SW 1271 (cell line): ENCODE measurements around the gene RIPK4.

ENCODE experiments used
- DNase-seq, 2 experiments: peaks; one replicate each; lab custom pipeline; 2025; lab: John Stamatoyannopoulos, UW

The RIPK4 gene

DNA sequence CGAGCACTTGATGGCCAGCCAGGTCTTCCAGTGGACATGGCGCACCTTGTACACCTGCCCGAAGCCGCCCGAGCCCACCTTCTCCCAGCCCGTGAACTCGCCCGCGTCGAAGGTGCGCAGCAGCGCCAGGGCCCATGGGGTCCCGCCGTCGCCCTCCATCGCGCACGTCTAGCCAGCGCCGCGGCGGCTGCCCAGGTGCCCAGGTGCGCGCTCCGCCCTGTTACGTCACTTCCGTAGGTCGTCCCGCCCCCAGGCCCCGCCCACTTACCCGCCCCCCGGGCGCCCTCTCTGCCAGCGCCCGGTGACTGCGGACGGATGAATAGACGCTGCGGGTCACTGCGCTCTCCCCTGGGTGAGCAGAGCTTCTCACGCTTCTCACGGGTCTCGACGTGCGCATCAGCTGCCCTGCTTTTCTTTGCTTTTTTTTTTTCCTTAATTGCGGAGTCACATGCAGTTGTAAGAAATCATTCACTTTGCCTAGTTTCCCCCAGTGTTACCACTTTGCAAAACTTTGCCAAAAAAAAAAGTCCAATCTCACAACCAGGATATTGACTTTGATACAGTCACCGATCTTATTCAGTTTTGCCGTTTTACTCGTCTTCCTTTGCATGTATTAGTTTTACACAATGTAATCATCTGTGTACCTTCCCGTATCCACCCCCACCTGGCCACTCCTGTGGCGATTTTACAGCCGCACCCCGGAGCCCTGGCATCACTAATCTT lies at the start of gene RIPK4:
Gene RIPK4, minus strand, starts transcription at position 170 of the 723 bp plus-strand sequence. Its CDS starts 11 bp downstream, at position 159.
- DNase-seq: peak in 1 of 2 experiments; percentile 27

DNA sequence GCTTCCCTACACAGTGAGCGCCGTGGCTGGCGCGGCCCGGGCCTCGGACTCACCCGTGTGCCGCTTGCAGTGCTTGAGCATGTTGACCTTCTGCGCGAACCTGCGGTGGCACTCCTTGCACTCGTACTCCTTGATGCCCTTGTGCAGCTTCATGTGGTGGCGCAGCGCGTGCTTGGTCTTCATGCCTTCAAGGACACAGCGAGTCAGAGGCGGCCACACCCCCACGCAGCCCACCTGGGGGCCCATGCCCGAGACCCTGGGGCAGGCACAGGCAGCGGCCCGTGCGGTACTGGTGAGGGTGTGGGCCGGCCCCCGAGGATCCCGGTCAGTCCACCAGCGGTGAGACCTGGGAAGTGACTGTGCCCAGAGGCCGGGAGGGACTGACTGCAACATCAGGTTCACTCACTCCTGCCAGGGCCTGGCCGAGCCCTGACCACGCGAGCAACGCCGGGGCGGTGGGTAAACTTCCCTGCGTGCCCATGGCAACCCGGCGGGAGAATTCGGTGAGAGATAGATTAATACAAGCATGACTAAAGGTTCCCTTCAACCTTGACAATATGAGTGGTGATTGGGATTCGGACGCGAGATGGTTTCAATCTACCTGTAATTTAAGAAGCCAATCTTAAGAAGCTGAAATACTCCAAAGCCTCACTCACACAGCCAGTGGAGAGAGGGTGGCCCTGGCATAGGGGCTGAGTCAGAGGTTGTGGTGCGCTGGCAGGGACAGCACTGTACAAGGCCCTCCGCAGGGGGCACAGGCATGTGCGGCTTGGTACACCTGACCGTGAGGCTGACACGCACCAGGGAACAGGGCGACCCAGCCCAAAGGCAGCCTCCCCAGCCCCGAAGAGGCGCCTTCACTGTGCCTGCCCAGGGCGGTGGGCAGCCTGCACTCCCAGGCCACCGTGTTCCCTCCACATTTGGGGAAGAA lies 49.1 kb upstream of the RIPK4 start:
- no peak for DNase-seq

DNA sequence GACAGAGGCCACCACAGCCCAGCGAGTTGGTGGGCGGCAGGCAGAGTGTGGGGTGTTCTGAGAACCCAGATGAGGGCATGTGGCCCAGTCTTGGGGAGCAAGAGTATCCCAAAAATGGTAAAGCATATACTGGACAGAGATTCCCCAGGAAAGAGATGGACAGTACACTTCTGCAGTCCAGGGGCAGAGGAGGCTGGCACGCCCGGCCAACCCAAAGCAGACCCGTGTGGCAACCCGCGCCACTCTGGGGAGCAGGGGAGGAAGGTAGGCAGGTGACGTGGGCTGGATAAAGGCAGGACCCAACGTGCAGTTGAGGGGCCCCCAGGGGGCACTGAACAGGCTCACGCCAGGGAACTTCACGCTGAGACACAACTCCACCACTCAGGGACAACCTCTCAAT lies 46.4 kb upstream of the RIPK4 start:
- no peak for DNase-seq

DNA sequence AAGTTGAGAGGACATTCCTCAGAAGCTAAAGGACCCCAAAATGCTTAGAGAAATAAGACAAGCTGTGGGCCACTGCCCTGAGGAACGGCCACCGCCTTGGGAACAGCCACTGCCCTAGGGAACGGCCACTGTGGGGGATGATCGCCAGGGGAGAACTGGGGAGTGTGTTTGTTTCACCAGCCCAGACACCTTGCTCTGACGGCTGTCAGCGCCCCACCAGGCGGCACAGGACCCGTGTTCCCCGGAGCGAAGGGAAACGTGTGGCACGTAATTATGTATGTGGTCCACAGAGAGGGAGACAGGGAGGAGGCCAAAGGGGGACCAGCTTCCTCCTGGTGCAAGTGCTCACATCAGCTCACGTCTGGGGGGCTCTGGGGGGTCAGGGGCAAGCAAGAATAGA lies 45.8 kb upstream of the RIPK4 start:
- no peak for DNase-seq

DNA sequence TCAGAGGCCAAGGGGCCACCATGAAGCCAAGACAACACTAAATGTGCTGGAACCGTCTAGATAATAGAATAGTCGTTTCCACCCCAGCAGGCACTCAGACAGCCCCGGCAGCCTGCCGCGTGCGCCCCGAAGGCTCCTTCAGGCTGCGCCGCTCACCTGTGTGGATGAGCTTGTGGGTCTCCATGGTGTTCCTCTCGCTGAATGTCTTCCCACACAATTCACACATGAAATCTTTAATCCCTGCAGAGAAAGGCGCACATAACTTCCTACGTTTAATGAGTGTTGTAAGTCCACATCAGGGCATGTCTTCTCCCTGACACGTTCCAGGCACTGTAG lies 43.7 kb upstream of the RIPK4 start:
- DNase-seq: no peak

DNA sequence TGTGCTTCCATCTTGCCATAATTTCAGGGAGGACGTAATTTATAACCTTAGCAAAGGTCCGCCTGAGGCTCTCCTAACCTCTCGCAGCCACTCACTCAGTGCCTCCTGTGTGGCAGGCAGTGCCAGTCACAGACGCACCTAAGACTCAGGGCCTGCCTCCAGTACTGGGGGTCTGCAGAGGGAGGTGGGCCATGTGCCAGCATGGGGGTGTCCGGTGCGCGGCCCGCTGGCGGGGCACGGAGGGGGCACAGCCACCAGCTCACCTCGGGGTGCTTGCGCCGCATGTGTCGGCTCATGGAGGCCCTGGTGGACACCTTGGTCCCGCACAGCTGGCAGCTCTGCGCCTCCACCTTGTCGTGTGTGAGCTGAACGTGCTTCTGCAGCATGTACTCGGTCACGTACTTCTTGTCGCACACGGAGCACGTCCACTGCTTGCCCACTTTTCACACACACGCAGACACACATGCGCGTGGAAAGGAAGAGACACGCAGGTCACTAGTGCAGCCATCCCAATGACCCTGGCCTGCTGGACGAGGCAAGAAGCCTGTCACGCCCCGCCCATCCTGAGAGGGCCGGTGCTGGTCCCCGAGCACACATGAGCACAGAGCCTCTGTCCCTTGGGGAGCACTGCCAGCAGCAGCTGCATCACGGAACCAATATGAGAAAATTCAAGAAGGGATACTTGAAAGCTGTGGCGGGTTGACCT lies 43.2 kb upstream of the RIPK4 start:
- no peak for DNase-seq

DNA sequence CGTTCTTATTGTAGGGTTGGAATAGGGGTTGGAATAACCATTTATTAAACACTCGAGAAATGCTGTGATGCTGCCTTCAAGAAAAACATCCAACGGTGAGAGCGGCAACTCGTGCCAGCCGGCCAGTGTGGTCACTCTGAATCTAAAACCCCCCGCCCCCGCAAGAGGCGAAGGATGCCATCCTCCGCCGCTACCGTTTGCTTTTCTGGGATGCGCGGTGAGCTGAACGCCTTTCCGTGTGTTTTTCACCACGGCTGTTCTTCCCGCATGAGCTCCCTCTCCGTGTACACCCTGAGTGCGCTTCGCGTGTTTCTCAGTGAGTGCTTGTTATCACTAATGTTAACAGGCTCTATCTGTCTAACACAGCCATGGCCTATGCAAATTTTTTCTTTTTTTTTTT lies 42.0 kb upstream of the RIPK4 start:
- DNase-seq: no peak

DNA sequence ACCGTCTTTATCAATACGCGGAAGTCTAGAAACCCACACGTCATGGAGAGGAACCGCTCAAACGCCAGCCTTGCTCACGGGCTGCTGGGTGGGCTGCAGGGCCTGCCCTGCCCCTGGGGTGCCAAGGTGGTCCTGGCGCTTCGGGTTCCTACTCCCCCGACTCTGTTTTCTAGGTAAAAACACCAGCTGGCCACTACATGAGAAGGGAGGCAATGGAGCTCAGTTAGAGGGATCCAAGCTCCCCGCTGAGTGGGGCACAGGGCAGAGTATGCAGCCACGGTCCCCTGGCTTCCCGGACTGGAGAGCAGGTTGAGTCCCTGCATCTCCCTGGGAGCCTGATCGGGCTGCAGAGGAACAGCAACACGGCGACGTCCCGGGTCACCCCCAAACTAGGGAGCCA lies 41.2 kb upstream of the RIPK4 start:
- no peak for DNase-seq

DNA sequence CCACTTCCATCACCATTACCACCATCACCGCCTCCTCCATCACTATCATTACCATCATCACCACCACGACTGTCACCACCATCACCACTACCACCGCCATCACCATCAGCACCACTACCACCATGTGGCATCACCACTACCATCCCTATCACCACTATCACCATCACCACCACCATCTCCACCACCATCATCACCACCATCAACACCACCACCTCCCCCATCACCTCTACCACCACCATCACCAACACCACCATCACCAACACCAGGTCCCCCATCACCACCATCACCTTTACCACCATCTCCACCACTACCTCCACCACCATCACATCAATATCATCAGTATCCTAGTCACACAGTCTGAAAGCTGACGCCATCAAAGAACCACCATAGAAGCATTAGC lies 39.9 kb upstream of the RIPK4 start:
- no peak for DNase-seq

DNA sequence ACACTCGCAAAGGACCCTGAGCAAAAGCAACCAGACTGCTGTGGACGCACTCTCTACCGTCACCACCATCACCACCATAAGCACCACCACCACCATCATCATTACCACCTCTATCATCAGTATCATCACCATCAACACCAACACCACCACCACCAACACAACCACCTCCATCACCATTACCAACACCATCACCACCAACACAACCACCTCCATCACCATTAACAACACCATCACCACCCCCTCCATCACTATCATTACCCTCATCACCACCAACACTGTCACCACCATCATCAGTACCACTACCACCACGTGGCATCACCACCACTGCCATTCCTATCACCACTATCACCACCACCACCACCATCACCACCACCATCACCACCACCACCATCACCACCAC lies 38.8 kb upstream of the RIPK4 start:
- no peak for DNase-seq

DNA sequence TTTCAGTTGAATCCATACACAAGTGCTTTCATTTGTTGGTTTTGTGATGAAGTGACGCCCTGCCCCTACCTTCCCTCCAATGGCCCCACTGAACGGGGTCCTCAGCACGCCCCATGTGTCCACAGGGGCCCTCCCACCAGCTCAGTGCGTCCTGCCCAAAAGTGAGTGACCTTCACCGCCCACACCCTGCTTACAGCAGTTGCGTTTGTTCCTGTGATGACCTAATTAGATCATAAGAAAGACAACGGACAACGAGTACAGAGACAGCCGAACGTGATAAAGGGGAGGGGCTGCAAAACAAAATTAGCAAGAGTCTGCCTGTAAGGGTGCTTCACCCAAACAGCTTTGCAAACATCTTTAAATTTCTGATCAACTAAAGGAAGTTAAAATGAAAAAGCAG lies 38.2 kb upstream of the RIPK4 start:
- no peak for DNase-seq

DNA sequence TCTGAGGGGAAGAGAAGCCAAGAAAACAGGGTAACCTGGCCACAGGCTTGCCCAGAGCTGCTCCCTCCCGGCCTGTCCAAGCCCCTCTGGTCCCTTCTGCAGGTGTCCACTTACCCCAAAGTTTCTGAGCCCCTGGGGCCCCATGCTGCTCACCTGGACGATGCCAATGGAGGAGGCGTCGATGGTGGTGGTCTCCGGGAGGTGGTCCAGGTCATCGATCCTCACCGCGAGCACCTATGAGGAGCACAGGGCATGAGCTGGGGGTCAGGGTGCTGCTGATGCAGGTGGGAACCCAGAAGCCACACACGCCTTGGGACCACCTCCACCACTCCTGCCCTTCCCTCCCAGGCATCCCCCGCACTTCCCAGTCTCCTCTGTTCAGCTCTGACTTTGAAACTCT lies 37.5 kb upstream of the RIPK4 start:
- no peak for DNase-seq

DNA sequence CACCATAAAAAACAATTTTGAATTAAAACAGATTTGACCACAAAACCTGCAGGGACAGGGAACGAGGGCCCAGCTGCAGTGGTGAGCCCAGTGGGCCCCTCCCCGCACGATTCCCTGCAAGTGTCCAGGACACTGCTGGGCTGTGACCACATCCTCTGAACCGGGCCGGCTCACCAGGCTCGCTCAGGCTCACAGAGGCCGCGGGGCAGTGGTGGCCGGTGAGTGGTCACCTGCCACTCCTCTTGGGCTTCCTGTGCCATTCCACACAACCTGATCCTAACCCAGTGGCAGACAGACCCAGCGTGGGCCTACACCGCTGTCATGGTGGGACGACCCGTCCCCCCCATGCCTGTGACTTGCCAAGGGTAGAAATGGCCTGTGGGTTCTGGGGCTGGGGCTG lies 36.5 kb upstream of the RIPK4 start:
- no peak for DNase-seq

DNA sequence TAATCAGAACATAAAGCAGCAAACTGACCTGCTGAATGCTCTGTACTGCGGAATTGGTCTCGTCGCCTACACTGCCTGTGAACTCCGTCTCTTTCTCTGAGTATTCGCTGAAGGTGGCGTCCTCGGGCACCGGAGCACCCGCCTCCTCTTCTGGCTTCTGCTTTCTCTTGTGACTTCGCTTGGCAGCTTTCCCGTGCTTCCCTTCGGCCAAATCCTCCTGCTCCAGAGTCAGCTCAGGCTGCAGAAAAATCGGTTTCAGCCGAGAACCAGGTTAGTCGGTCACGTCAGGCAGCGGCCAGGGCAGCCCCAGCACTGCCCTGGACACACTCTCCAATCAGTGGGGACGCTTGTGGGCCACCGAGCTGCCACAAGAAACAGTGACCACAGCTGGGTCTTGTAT lies 35.8 kb upstream of the RIPK4 start:
- DNase-seq: no peak

DNA sequence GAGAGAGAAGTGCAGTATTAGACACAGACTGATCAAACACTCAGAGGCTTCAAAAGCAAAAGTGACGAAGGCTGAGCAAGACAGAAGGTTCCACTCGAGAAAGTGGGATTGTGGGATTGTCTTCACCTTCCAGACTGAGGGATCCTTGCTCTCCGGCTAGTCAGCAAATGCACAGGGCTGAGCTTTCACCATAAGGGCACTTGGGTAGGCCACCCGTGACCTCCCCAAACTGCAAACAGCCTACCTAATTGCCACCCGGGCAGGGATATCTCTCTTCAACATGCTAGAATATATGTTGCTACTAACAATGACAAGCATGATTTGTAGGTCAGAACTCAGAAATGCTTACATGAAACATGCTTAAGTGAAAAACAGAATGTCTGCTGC lies 35.3 kb upstream of the RIPK4 start:
- DNase-seq: no peak

DNA sequence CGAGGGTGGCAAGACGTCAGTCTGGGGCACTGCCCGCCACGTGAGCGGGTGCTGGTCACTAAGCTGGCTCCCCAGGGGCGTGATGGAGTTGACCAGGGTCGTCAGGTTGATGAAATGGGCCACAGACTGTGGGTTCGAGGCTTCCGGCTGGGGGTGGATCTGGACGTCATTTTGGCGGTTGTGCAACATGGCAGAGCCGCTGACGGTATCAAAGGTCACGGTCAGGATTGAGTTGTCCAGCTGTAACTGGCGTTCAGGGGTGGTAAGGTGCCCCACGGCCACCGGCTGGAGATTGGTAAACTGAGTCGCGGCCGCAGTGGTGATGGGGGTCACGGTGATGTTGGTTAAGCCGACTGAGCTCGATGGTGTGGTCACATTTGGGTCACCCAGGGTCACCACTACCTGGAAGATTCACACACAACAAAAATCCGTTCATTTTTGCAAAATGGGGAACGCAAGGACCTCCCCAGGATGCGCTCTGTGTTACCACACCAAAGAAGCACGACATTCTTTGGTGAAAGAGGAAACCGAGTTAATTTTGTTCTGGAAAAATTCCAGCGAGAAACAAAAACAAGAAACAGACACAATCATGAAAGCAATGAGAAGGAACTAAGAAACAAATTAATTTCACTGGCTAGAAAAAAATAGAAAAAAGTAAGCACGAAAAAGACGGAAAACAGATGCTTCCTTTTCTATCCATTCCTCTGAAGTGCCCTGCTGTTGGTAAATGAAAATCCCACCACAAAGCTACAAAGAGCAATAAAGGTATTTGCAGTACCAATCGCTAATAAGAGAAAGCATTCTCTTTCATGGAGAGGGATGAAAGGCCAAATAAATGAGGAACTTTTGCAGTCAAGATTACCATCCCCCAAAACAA lies 34.7 kb upstream of the RIPK4 start:
- no peak for DNase-seq

DNA sequence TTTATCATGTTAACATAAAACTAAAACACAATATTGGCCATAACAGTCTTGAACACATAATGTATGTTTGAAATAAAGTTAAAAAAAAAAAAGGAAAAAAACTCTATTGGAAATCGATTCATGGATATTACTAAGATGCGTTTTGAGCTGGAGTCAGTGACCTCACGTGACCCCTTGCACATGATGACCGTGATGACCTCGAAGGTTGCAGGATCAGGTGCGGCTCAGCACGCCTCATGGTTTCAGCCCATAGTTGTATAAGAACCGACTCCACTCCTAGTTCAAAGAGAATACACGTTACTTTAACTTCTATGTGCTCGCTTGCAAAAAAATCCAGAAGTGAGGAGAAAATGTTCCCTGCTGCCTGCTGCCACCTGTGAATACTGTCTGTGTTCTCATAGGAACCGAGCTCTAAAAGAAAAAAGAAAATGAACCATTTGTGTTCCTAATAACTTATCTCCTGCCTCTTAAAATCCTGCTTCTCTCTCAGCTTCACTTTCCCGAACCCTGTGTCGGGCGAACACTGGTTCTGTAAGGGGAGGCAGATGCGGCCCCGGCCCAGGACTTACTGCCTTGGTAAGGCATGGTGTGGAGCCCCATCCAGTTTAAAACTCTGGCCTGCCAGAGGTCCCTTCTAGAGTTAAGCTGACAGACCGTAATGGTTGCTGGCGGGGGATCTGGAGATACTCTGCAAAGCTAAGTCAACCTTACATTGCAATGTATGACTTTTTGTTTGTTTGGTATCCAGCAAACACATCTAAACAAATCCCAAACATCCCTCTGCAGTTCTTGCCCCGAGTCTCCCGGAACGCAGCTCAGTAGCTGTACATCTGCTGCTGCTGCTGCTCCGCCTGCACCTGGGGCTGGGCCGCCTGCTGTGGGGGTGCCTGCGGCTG lies 33.8 kb upstream of the RIPK4 start:
- no peak for DNase-seq

DNA sequence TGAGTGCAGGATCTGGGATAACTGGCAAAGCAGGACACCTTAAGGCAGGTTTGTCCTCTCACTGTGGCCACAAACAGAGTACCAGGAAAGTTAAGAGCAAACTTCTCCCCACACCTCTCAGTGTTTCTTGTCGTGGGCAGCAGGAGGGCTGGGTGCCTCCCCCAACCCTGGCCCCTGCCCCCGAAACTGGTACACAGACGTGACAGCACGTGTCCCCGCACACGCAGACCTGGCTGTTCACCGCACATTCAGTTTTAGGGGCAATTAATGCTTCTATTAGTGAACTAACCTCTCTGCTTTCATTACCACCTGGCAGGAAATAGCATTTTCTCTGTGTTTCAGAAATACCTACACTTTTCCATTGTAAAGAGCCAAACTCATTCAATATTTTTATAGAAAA lies 32.9 kb upstream of the RIPK4 start:
- DNase-seq: no peak

DNA sequence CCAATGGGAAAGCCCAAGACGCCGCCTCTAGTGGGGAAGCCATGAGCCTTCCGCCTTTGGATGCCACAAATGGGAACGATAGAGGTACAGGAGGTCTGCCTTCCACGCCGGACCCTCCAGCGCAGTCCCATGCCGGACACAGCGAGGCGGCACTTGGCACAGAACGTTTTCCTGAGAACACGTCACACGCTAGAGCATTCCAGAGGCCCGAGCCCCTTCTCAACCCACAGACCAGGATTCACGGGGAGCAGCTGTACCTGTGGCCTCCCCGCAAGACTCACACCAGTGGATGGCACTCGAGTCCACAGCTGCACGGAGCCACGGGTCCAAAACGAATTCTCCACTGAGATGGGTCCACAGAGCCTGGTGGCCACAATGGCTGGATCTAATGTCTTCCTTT lies 31.5 kb upstream of the RIPK4 start:
- DNase-seq: no peak

DNA sequence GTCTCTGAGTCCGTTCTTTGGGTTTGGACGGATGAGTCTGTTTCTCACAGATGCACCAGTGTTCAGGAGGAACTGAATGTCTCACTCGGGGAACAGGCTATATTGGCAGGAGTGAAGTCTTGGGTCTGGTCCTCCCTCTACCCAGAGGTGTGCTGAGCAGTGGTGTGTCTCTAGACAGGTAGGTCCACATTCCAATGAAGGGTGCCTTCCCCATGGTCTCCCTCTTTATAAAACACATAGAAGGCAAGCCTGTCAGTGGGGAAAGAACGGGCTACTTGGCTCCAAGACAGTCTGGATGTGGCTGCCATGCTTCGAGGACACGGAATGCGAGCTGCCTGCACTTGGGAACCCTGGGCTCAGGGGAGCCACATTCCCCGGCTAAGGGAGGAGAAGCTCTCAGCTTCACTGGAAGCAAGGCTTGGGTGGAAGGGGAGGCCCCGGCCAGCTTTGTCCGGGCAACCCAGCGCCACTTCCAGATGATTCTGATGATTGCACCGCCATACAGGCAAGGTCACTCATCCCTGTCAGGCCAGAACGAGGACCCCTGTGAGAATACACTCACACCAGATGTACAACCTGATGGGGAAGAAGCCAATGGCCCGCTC lies 29.7 kb upstream of the RIPK4 start:
- DNase-seq: no peak
